Ishikawa (cell line): ENCODE measurements around the gene LYSMD3.

ENCODE experiments used
- CEBPB ChIP-seq: IDR thresholded peaks from 2 replicates; pipeline ENCODE4 v1.6.1; 2012
- CREB1 ChIP-seq: IDR thresholded peaks from 2 replicates; pipeline ENCODE4 v1.6.1; 2012; ENCODE audit warnings: low read depth
- EGR1 ChIP-seq: IDR thresholded peaks from 2 replicates; pipeline ENCODE4 v1.6.1; 2012
- EP300 ChIP-seq: IDR thresholded peaks from 2 replicates; pipeline ENCODE4 v1.6.1; 2012; ENCODE audit warnings: borderline replicate concordance
- FOXM1 ChIP-seq: IDR thresholded peaks from 2 replicates; pipeline ENCODE4 v1.6.1; 2012; ENCODE audit warnings: low read depth, borderline replicate concordance
- MAX ChIP-seq: IDR thresholded peaks from 2 replicates; pipeline ENCODE4 v1.6.1; 2012
- NFIC ChIP-seq: IDR thresholded peaks from 2 replicates; pipeline ENCODE4 v1.6.1; 2012
- RAD21 ChIP-seq: IDR thresholded peaks from 2 replicates; pipeline ENCODE4 v1.6.1; 2012; ENCODE audit warnings: low read depth
- TAF1 ChIP-seq: IDR thresholded peaks from 2 replicates; pipeline ENCODE4 v1.6.1; 2012; ENCODE audit warnings: low read depth, mild to moderate bottlenecking
- TCF12 ChIP-seq: IDR thresholded peaks from 2 replicates; pipeline ENCODE4 v1.6.1; 2012; ENCODE audit warnings: low read depth
- TEAD4 ChIP-seq: IDR thresholded peaks from 2 replicates; pipeline ENCODE4 v1.6.1; 2012
- YY1 ChIP-seq: IDR thresholded peaks from 2 replicates; pipeline ENCODE4 v1.6.1; 2012; ENCODE audit warnings: low read depth
- ZBTB7A ChIP-seq: IDR thresholded peaks from 2 replicates; pipeline ENCODE4 v1.6.1; 2012; ENCODE audit warnings: low read depth
- TF ChIP-seq, protein P1 (sequence below): IDR thresholded peaks from 2 replicates; pipeline ENCODE4 v1.6.1; 2012
- TF ChIP-seq, protein P2 (sequence below): IDR thresholded peaks from 2 replicates; pipeline ENCODE4 v1.6.1; 2012; ENCODE audit warnings: low read depth, mild to moderate bottlenecking

LYSMD3 gene

DNA sequence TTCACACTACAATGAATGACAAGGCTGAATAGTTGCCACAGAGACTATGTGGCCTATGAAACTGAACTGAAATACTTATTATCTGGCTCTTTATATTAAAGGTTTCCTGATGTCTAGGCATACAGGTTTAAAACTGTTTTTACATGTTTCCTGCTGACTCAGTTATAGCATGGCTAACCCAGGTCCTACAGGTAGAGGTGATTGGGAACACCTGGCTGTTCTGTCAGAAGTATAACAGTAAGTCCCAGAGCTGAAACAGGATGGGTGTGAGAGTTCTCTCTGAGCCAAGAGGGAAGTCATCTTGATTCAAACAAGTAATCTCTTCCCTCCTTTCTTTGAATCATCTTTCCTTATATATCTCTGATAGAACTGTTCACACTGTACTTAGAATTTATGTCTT, 24.3 kb upstream of the LYSMD3 start:
- TF ChIP-seq TAF1 (no peak), YY1 (no peak), NFIC (no peak), TEAD4 (no peak)
- TF ChIP-seq, protein P1, sequence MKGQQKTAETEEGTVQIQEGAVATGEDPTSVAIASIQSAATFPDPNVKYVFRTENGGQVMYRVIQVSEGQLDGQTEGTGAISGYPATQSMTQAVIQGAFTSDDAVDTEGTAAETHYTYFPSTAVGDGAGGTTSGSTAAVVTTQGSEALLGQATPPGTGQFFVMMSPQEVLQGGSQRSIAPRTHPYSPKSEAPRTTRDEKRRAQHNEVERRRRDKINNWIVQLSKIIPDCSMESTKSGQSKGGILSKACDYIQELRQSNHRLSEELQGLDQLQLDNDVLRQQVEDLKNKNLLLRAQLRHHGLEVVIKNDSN, result no peak

DNA sequence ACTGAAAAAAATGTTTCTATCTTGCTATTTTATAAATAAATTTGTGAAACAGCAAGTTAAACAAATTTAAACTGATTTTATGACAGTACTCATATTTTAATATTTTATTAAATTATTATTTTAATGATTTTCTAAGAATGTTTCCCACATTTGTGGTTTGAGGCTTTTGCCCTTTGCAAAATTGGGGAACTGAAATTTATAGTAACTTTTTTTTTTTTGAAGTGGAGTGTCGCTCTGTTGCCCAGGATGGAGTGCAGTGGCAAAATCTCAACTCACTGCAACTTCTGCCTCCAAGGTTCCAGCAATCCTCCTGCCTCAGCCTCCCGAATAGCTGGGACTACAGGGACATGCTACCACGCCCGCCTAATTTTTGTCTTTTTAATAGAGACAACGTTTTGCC, 22.0 kb upstream of the LYSMD3 start:
- TF ChIP-seq TEAD4 (no peak), RAD21 (no peak), TAF1 (no peak), MAX (no peak), ZBTB7A (no peak), CEBPB (no peak), FOXM1 (no peak), EGR1 (no peak), EP300 (no peak), YY1 (no peak), TCF12 (no peak), CREB1 (no peak), NFIC (no peak)
- TF ChIP-seq, protein P2, sequence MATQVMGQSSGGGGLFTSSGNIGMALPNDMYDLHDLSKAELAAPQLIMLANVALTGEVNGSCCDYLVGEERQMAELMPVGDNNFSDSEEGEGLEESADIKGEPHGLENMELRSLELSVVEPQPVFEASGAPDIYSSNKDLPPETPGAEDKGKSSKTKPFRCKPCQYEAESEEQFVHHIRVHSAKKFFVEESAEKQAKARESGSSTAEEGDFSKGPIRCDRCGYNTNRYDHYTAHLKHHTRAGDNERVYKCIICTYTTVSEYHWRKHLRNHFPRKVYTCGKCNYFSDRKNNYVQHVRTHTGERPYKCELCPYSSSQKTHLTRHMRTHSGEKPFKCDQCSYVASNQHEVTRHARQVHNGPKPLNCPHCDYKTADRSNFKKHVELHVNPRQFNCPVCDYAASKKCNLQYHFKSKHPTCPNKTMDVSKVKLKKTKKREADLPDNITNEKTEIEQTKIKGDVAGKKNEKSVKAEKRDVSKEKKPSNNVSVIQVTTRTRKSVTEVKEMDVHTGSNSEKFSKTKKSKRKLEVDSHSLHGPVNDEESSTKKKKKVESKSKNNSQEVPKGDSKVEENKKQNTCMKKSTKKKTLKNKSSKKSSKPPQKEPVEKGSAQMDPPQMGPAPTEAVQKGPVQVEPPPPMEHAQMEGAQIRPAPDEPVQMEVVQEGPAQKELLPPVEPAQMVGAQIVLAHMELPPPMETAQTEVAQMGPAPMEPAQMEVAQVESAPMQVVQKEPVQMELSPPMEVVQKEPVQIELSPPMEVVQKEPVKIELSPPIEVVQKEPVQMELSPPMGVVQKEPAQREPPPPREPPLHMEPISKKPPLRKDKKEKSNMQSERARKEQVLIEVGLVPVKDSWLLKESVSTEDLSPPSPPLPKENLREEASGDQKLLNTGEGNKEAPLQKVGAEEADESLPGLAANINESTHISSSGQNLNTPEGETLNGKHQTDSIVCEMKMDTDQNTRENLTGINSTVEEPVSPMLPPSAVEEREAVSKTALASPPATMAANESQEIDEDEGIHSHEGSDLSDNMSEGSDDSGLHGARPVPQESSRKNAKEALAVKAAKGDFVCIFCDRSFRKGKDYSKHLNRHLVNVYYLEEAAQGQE, result no peak
- TF ChIP-seq, protein P1, result no peak

DNA sequence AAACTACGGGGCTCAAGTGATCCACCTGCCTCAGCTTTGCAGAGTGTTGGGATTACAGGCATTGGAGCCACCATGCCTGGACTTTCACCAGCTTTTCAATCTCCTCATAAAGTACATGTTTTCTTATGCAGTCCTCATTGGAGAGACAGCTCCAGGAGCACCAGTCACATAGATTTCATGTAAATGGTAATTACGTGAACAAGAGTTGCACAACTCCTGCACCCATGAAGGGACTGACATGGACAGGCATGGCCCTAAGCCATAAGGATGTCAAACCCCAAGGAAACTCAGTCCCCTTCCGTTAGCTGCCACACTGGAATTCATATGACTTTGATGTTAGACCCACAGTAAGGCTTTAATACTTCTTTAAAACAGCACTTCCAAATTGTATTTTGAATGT, 21.6 kb upstream of the LYSMD3 start:
- TF ChIP-seq YY1 (no peak), CEBPB (no peak), RAD21 (no peak), CREB1 (no peak), FOXM1 (no peak), MAX (no peak), ZBTB7A (no peak), NFIC (no peak), EGR1 (no peak), TCF12 (no peak), TAF1 (no peak), TEAD4 (no peak), EP300 (no peak)
- TF ChIP-seq, protein P1, result no peak
- TF ChIP-seq, protein P2, result no peak

DNA sequence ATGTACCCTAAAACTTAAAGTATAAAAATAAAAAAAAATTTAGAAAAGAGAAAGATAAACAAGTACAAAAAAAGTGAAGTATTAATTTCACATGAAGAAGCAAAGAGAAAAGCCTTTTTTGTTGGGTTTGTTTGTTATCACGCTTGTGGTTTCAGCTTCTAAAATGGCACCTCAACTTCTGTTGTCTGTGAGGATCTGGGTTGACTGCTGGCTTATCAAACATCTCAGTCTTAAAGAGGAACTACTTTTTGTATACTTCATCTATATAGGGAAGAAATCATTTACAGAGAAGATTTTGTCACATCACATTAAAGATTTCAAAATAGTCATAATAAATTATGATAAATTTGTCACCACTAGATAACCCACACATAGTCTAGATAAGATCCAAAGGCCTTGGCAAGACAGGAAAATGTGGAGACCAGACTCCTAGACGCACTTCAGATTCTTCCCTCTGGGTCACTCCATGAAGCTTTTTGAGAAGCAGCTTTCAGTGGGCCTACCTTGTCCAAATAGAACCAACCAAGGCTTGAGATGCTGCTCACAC, 20.4 kb upstream of the LYSMD3 start:
- TF ChIP-seq FOXM1 (no peak), CEBPB (no peak), EP300 (no peak), RAD21 (no peak), ZBTB7A (no peak), EGR1 (no peak), TAF1 (no peak), CREB1 (no peak), TCF12 (no peak), MAX (no peak), NFIC (no peak)
- TF ChIP-seq, protein P2, result no peak
- TF ChIP-seq, protein P1, result no peak
